Peyer's patch (tissue), 4 donors: Measurements from ENCODE around the gene VTI1A. TPM values are rescaled to one million over a fixed set of nuclear protein-coding genes. Genes with fewer than 3 reads are reported as not detected.

Source experiments
- DNase-seq, 3 donors: peaks; one replicate each; pipeline ENCODE4 v3.0.0-alpha.2; 2017 to 2019
- H3K27ac ChIP-seq, 4 donors: fragments of 200-600 bp; sonication (generic); one replicate each; pipeline ENCODE4 v1.5.1; 2016 to 2019
- H3K27me3 ChIP-seq, 2 donors: fragments of 200-600 bp; sonication (generic); one replicate each; pipeline ENCODE4 v1.5.1; 2019
- H3K36me3 ChIP-seq, 3 donors: fragments of 200-600 bp; sonication (generic); one replicate each; pipeline ENCODE4 v1.5.1; 2016 to 2019
- H3K4me1 ChIP-seq, 4 donors: fragments of 200-600 bp; sonication (generic); one replicate each; pipeline ENCODE4 v1.5.1; 2016 to 2019
- H3K4me3 ChIP-seq, 4 donors: fragments of 200-600 bp; sonication (generic); 1 replicate in 3 of 4; 2 replicates in 1 of 4; pipeline ENCODE4 v1.5.1; 2016 to 2019; ENCODE audit warnings: mild to moderate bottlenecking in 1 of 4
- H3K9me3 ChIP-seq, 4 donors: fragments of 200-600 bp; sonication (generic); one replicate each; pipeline ENCODE4 v1.5.1; 2016 to 2019; ENCODE audit warnings: mild to moderate bottlenecking in 1 of 4
- CTCF ChIP-seq, 6 experiments: fragments of 450-650 bp in 4 of 6; fragments of 200-600 bp in 2 of 6; sonication (generic) in 1 of 6; IDR thresholded peaks; one replicate each; pipeline ENCODE4 v1.5.1; 2017 to 2019; ENCODE audit warnings: antibody characterized with exemption in 6 of 6, mild to moderate bottlenecking in 3 of 6, moderate library complexity in 1 of 6
- POLR2A ChIP-seq, 2 donors: fragments of 450-650 bp; IDR thresholded peaks; one replicate each; pipeline ENCODE4 v1.5.1; 2017; ENCODE audit warnings: antibody characterized with exemption in 2 of 2, mild to moderate bottlenecking in 2 of 2, moderate library complexity in 2 of 2
- total RNA-seq, 4 donors: library from RNA; depleted of rRNA; stranded (reverse); fragments of >200 nt; gene quantifications; one replicate each; pipeline ENCODE4 v1.1.0, GENCODE V29; 2016

VTI1A gene
- total RNA-seq, 4 donors from 2014 or later, result 97.2 to 710 (median 170) TPM

GRCh38 chr10:112799038-112799437 lies 352.0 kb downstream of the VTI1A start:
- no peak for DNase-seq
- Histone ChIP-seq H3K27me3 (no peaks in the 10 kb centered on the region), H3K4me1 (peaks cover 0 to 12% (median 0%) of the 10 kb centered on the region in 4 donors), H3K9me3 (no peaks in the 10 kb centered on the region), H3K4me3 (no peak overlapping the region), H3K36me3 (no peaks in the 10 kb centered on the region), H3K27ac (no peak overlapping the region)
- TF ChIP-seq POLR2A (IDR thresholded peaks at IDR 0.05) (no peak), CTCF (IDR thresholded peaks at IDR 0.05) (no peak)

GRCh38 chr10:112799726-112800510 lies 352.9 kb downstream of the VTI1A start:
- peak in 1 of 3 donors; percentile 17 for DNase-seq
- Histone ChIP-seq H3K4me1 (peaks cover 0 to 8% (median 0%) of the 10 kb centered on the region in 4 donors), H3K27me3 (no peaks in the 10 kb centered on the region), H3K36me3 (no peaks in the 10 kb centered on the region), H3K27ac (no peak overlapping the region), H3K9me3 (no peaks in the 10 kb centered on the region), H3K4me3 (no peak overlapping the region)
- TF ChIP-seq POLR2A (IDR thresholded peaks at IDR 0.05), result no peak
- TF ChIP-seq CTCF (IDR thresholded peaks at IDR 0.05), result no peak

- Histone ChIP-seq H3K4me1 (peaks cover 0 to 12% (median 0%) of the 10 kb centered on the region in 4 donors), H3K9me3 (no peaks in the 10 kb centered on the region), H3K36me3 (no peaks in the 10 kb centered on the region), H3K4me3 (no peak overlapping the region), H3K27me3 (no peaks in the 10 kb centered on the region), H3K27ac (no peak overlapping the region)
- DNase-seq, result peak in 1 of 3 donors; percentile 36
- TF ChIP-seq POLR2A (IDR thresholded peaks at IDR 0.05) (no peak), CTCF (IDR thresholded peaks at IDR 0.05) (no peak)
These were observed 354.0 kb downstream of the VTI1A start for GRCh38 chr10:112801004-112801403.

- Histone ChIP-seq H3K9me3 (no peaks in the 10 kb centered on the region), H3K27me3 (no peaks in the 10 kb centered on the region), H3K36me3 (no peaks in the 10 kb centered on the region), H3K4me3 (no peak overlapping the region), H3K4me1 (peaks cover 0 to 12% (median 0%) of the 10 kb centered on the region in 4 donors), H3K27ac (no peak overlapping the region)
- no peak for DNase-seq
- TF ChIP-seq POLR2A (IDR thresholded peaks at IDR 0.05), result no peak
- no peak for TF ChIP-seq CTCF (IDR thresholded peaks at IDR 0.05)
These were observed 354.7 kb downstream of the VTI1A start for GRCh38 chr10:112801748-112802147.

- Histone ChIP-seq H3K4me1 (peaks cover 0 to 12% (median 0%) of the 10 kb centered on the region in 4 donors), H3K27me3 (no peaks in the 10 kb centered on the region), H3K9me3 (no peaks in the 10 kb centered on the region), H3K36me3 (no peaks in the 10 kb centered on the region), H3K4me3 (no peak overlapping the region), H3K27ac (no peak overlapping the region)
- DNase-seq, result no peak
- TF ChIP-seq CTCF (IDR thresholded peaks at IDR 0.05) (no peak), POLR2A (IDR thresholded peaks at IDR 0.05) (no peak)
These were observed 355.5 kb downstream of the VTI1A start for GRCh38 chr10:112802411-112803022.
